NCI-H2227 treated with DMSO at 0.1 percent for 48 hours (cell line): Measurements from ENCODE around the gene ANKRD33B.
"Not testable (repeated sequence)": the region's sequence is repeated elsewhere in the genome, so short reads cannot be mapped to it uniquely, and the experiment has no call there.

Source experiments
- DNase-seq: peaks from one replicate; lab custom pipeline; 2025; lab: John Stamatoyannopoulos, UW

ANKRD33B gene

DNA sequence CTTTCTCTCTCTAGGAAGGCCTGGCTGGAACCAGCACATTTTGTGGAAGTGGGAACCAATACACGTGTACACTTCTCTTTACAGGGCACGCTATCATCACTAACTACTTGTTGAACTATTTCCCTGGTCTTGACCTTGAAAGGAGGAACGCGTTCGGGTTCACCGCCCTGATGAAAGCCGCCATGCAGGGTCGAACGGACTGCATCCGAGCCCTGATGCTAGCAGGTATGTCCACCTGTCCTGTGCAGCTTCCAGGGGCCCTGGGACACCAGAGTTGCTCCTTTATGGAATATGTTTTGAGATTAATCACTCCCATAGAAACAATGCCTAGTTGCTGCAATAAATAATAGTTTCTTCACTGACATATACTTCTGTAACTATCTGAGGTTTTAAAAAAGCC lies 74.1 kb downstream of the ANKRD33B start:
- DNase-seq: no peak

DNA sequence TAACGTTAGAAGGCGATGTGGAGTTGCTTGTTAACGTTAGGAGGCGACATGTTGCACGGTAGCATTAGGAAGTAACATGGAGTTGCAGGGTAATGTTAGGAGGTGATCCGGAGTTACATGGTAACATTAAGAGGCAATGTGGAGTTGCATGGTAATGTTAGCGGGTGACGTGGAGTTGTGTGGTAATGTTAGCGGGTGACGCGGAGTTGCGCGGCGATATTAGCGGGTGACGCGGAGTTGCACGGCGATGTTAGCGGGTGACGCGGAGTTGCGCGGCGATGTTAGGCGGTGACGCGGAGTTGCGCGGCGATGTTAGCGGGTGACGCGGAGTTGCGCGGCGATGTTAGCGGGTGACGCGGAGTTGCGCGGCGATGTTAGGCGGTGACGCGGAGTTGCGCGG lies 74.9 kb downstream of the ANKRD33B start:
- DNase-seq: not testable (repeated sequence)

DNA sequence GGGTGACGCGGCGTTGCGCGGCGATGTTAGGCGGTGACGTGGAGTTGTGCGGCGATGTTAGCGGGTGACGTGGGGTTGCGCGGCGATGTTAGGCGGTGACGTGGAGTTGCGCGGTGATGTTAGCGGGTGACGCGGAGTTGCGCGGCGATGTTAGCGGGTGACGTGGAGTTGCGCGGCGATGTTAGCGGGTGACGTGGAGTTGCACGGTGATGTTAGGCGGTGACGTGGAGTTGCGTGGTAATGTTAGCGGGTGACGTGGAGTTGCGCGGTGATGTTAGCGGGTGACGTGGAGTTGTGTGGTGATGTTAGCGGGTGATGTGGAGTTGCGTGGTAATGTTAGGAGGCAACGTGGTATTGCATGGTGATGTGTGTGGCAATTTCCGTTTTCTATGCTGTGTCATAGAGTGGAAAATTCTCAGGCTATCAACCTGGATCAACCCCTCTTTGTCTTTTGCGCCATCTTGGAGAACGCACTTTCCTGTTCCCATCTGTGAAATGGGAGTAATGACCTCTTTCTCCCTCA lies 76.0 kb downstream of the ANKRD33B start:
- no peak for DNase-seq

DNA sequence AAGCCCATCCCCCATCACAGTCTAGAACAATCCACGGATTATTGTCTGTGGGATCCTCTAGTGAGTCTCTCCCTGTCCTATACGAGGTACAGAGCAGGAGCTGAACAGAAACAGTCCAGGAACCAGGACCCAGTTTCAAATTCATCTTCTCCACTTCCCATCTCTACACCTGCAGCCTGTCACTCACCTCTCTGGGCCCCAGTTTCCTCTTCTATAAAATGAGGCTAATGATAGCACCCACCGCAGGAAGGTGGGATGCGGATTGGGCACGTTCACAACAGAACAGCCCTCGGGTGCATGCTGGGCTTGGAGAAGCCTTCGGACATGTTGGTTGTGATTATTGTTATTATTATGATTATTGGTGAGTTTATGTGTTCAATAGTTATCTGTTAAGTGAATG lies 78.5 kb downstream of the ANKRD33B start:
- DNase-seq: no peak

DNA sequence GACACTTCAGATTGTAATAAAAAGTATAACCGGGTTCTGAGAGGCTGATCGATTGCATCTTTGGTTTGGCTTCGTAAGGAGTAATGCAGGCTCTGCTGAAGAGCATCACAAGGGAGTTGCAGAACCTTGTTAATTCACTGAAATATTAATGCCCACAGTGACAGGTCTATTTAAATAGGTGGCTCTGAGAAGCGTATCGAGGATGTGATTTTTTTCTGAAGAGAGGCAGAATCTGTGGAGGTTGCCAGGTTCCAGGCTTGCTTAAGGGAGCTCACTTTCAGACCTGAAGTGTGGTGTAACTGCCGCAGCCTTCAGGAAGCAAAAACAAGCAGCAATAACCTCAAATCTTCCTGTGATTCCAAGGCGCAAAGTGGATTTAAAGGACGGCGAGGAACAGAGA lies 80.3 kb downstream of the ANKRD33B start:
- no peak for DNase-seq

DNA sequence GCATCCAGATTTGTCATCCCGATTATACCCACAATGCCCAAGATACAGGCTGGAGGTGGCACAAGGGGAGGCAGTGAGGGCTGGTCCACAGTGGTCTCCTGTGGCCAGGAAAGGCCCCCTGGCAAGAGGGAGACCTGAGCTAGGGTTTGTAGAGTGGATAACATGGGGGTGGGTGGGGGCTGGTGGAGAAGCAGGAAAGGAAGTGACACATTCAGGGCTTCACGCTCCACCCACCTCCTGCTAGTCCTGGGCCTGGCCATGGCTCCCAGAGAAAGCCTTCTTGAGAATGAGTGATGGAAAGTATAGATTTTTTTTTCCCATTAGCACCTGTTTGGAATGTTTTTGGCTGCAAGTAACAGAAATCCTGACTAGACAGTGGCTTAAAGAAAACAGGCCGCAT lies 81.3 kb downstream of the ANKRD33B start:
- no peak for DNase-seq

DNA sequence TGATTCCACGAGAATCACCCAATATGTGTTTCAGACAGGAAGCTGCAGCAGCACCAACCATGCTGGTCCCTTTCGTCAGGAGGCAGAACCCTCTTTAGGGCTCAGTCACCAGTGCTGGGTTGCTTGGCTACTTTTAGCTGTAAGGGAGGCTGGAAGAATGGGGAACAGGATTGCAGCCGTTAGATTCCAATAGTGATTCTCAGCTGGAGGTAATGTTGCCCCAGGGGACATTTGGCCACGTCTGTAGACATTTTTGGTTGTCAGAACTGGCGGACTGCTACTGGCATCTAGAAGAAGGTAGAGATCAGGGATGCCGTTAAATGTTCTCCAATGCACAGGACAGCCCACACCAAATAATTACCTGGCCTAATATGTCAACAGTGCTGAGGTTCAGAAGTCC lies 81.8 kb downstream of the ANKRD33B start:
- no peak for DNase-seq

DNA sequence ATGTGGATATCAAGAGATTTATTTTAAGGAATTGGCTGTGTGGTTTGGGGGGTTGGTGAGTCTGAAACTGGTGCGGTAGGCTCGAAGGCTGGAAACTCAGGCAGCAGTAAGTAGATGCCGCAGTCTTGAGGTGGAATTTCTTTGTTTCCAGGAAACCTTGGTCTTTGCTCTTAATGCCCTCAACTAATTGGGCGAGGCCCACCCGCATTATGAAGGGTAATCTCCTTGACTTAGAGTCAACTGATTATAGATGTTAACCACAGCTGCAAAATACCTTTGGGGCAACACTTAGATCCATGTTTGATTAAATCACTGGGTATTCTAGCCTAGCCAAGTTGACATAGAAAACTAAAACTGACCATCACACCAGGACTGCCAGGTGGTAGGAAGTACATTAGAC lies 83.8 kb downstream of the ANKRD33B start:
- DNase-seq: no peak

DNA sequence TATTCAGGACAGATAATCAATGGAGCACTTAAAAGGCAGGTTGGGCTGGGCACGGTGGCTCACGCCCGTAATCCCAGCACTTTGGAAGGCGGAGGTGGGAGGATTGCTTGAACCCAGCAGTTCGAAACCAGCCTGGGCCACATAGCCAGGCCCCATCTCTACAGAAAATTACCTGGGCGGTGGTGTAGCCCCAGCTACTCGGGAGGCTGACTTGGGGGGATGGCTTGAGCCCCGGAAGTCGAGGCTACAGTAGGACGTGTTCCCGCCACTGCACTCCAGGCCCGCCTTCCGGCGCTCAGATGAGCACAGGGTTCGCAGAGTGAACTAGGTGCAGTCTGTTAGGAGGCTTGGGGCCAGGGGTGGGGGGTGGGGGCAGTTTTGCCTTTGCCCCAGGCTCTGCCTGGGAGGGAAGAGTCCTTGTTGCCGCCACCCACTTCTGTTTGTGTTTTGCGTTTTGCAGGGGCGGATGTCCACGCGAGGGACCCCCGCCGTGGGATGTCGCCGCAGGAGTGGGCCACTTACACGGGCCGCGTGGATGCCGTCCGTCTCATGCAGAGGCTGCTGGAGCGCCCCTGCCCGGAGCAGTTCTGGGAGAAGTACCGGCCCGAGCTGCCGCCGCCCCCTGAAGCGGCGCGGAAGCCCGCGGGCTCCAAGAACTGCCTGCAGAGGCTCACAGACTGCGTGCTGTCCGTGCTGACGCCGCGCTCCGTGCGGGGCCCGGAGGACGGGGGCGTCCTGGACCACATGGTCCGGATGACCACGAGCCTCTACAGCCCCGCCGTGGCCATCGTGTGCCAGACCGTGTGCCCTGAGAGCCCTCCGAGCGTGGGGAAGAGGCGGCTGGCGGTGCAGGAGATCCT lies 85.2 kb downstream of the ANKRD33B start:
- no peak for DNase-seq

DNA sequence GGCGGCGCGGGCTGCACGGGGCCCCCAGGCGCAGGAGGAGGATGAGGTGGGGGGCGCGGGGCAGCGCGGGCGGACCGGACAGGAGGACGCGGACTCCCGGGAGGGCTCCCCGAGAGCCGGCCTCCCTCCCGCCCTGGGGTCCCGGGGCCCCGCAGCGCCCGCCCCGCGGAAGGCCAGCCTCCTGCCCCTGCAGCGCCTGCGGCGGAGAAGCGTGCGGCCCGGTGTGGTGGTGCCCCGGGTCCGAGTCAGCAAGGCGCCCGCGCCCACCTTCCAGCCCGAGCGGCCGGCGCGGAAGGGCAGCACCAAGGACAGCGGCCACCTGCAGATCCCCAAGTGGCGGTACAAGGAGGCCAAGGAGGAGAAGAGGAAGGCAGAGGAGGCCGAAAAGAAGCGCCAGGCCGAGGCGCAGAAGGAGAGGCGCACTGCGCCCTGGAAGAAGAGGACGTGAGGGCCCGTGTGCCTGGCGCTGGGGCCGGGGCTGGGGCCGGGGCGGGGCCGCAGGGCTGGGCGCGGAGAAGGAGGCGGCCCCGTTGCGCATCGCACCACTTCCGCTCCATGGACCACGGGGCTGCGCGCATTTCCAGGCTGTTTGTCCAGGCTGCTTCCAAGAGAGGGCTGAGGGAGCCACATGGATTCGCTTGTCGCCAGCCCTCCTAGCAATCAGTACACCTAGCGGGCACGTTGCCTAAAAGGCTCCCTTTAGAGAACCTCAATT lies 86.0 kb downstream of the ANKRD33B start:
- DNase-seq: no peak

DNA sequence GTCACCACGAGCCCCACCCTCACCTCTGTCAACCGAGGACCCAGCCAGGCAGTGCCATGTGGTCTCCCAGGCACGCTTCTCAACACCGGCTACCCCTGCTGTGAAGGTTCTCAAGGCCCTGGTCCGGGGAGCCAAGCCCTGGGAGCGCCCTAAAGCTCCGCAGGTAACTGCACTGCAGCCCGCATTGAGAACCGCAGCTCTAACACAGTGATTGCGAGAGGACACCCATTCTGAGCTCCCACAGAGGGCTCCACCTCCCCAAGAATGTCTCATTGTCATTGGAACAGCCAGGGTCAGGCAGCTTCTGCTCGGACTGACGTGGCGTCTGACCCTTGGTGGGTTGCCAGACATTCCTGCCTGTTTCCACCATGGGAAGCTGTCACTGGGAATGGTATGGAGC lies 88.3 kb downstream of the ANKRD33B start:
- no peak for DNase-seq

DNA sequence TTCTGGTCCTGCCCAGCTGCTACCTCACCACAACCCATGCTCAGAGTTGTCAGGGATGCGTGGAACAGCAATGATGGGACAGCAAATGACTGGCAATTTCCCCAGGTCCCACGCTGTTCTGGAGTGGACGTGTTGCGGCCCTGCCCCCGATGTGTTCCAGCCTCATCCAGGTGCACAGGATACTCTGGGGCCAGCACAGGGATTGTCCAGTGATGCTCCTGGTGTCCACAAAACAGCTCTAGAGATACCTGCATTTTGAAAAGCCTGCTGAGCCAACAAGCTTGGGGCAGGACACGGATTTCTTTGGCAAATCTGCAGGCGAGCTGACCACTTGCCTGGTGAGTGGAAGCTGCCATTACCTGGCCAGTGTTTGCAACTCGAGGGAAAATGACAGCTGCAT lies 88.7 kb downstream of the ANKRD33B start:
- DNase-seq: no peak

DNA sequence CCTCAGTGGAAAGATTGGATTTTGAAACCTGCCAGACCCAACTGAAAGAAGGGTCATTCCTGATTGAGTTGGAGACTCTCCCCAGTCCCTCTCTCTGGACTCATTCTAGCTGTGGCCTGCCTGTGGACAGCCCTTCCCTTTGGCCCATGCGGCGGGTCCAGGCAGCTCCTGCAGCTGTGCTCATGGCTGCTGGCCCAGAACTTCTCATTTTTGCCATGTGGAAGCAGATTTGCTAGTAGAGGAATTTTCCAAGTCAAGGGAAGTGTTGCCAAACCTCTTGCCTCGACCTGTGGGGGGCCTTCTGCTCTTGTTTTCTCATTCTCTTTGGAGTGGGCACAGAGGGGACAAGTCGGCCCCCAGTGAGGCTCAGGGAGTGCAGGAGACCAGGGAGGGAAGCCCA lies 89.2 kb downstream of the ANKRD33B start:
- DNase-seq: no peak

DNA sequence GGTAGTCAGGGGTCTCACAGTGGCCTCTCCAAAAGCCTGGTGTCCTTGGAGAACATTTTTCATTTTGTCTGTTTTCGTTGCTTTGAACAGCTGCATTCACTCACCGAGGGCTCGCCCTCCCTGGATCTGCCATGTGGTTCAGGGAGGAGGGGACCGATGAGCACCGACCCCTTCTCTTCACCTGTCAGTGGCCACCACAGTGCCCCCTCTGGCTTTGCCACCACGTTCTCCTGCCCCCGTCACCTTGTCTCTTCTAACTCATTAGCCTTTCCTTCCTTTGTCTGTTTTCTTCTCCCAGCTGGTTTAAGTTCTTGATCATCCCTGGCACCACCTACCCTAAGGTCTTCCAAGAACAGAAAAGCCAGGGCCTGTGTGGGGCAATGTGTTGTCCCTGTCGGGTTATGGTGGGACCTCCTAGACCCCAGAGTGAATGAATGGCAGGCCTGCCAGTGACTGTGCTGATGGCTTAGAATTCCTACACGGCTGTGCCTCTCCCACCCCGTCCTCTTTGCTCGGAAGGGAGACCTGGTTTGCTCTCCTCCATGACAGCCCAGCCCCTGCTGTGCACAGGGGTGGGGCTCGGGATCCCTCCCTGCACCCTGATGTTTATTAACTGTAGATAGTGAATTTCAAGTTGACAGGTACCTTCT lies 90.0 kb downstream of the ANKRD33B start:
- DNase-seq: no peak

DNA sequence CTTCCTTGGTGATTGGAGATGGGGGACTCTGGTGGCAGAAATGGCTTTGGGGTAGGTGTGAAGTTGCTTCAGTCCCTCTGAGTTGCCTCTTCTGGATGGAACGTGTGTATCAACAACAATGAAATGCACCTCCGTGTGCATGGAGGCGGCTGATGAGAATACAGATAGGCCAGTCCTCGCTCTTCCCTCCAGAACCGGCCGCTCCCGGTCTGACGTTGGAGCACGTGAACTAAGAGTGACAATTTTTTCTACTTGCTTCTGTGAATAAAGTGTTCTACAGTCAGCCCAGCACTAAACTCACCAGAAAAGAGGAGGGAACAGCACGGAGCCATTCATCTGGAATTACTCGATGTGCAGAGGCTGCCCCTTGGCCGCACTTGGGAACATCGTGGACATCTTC lies 90.7 kb downstream of the ANKRD33B start:
- no peak for DNase-seq

DNA sequence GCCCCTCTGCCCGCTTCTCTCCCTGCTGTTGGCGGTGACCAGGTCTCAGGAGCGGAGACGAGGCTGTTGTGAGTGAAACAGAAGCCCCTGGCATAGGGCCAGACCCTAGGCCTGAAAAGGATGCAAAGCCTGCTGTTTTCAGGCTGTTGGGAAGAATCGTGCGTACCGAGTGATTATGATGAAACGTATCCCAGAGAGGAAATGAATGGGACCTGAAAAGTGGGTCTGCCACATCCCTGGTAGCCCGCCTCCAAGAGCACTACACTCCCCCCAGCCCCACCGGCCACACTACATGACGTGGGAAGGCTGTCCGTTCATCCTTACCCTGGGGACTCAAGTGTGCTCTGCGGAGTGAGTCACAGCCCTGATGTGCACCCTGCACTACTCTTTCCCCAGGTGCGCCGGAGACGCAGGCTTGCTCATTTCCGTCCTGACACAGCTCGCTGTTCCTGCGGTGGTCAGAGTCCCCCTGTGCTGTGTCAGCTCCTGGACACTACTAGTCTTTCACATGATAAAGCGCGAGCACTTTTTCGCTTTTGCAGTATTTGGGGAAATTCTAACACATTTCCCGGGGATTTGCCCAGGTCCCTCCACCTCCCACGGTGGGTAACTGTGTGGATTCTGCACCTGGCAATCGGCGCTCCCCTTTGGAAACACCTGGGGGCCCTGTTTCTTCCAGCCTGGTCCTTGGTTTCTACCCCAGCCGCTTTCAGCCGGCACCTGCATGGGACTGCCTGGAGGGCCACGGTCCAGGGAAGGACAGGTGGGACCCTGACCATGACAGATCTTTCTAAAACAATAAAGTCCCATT lies 91.5 kb downstream of the ANKRD33B start:
- no peak for DNase-seq

DNA sequence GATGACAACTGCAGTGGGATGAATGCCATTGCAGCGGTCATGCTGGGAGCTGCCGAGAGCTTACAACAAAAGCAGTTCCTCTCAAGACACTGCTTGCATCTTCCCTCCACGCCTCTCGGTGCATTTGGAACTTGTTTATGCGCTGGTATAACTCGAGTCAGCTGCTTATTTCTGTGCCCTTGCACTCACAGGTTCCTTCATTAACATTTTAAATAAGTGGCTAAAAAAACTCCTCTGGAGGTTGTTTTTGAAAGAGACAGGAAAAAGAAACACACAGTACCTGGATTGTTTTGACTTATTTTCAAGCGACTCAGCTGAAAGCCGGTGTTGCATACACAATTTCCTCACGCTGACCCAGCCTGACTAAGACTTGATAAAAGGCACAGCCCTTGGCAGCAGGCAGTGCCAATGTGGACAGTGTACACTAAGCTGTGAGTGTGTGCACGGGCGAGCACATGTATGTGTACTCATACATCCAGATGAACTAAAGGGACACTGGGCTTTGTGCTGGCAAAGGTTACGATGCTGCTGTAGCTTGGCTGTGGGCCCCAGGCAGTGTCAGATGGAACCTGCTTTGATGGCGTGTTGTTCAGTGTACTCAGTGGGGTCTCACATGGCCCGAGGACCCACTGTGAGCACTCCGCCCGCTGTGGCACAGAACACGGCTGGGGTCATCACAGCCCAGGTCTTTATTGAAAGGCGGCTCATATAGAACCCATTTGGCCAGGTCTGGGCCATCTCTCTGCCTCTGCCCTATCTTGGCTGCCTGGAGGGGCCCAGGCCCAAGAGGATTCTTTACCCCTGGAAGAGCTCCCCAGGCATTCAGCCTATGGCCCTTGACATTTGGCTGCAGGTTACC lies 92.3 kb downstream of the ANKRD33B start:
- no peak for DNase-seq

DNA sequence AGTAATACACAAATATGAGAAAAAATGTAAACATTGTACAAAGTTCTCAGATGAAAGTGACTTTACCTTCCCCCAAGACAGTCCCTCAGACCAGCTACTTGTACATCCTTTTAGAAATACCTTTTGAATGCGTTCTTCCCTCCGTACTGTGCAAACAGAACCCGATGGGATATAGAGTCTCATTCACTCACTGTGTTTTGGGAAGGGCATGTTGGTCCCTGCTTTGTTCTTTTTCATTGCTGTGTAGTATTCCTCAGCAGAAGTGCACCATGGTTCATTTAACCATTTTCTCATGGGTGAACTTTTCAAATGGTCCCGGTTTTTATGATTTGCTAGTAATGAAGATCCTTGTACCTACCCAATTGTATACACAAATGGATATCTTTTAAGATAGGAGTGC lies 94.4 kb downstream of the ANKRD33B start:
- DNase-seq: no peak

DNA sequence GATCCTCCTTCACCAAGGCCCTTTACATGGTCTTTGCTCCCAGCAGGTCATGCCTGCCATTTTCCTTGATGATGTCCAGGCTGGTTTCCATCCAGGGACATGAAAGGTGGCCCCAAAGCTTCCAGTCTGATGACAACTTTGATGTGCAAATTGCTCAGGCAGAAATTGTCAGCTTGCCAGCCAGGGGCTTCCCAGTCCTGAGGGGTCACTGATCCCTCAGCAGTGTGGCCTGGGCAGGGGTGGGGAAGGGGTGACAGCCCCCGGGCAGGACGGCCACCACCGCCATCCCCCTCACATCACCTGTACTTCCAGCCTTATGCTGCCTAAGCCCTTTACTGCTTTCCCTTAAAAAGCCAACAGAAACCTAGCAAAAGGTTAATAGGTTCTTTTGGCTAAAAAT lies 96.3 kb downstream of the ANKRD33B start:
- DNase-seq: no peak

DNA sequence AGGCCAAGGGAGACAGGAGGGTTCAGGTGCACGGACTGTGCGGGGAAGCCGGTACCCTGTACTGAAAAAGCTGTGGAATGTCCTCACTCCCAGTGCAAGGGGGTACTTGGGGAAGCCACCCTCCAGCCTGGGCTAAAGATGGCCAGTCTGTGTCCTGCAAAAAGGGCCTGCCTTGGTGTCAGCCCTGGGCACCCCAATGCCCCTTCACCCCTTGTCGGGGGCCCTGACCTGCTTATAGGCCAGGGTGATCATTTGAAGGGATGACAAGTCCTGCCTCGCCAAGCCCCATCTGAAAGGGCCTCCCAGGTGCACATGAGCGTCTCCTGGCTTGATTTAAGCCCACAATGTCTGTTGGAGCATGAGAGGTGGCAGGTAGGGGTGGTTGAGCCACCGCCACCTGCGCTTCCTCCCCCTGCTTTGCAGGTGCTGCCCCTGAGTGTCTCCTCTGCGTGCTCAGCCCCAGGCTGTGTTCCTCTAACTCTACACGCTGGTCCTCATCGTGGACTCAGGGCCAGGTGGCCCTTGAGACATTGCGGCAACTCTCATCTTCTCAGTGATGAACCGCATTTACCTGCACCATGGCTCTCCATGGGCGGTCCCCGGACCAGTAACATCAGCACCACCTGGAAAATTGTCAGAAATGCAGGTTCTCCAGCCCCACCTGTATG lies 97.0 kb downstream of the ANKRD33B start:
- DNase-seq: no peak
